ENCODE results near the gene ARHGAP26.

Gene ARHGAP26

GRCh38 chr5:142753116-142753631 lies 17.0 kb upstream of the ARHGAP26 start:
- DNase-seq: no peak

DNA sequence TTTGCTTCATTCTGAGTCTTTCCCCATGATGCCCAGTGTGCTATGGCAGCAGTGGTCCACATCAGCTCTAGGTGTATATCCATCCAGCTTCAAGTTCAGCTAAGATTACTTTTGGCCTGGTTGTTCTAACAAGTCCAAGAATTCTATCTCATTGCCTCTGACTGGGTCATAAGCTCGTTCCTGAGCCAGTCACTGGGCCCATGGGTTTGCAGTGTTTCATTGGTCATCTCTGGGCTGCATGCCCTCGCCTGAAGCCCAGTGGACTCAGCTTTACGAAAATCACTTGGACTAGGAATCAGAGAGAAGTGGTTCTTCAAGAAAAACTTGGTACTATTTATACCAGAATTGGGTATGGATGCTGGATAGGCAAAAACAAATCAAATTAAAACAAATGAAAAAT lies 16.1 kb upstream of the ARHGAP26 start:
- DNase-seq: no peak

DNA sequence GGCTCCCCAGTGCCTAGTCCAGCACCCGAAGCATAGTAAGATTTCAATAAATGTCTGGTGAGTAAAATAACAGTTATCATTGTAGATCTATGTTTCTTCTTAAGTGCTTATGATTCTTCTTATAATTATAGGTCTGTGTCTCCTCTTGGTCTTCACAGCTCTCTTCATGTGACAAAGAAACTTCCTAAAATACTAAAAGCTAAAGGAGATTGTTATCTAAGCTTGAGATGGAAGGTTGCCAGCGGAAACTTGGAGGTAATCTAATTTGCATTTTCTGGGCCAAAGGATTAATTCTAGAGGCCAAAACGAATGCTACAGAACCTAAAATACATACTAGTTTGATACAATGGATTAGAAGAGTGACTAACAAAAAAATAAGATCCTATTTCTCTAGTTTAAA lies 13.6 kb upstream of the ARHGAP26 start:
- DNase-seq: no peak

GRCh38 chr5:142757564-142757963 lies 12.6 kb upstream of the ARHGAP26 start:
- no peak for DNase-seq

DNA sequence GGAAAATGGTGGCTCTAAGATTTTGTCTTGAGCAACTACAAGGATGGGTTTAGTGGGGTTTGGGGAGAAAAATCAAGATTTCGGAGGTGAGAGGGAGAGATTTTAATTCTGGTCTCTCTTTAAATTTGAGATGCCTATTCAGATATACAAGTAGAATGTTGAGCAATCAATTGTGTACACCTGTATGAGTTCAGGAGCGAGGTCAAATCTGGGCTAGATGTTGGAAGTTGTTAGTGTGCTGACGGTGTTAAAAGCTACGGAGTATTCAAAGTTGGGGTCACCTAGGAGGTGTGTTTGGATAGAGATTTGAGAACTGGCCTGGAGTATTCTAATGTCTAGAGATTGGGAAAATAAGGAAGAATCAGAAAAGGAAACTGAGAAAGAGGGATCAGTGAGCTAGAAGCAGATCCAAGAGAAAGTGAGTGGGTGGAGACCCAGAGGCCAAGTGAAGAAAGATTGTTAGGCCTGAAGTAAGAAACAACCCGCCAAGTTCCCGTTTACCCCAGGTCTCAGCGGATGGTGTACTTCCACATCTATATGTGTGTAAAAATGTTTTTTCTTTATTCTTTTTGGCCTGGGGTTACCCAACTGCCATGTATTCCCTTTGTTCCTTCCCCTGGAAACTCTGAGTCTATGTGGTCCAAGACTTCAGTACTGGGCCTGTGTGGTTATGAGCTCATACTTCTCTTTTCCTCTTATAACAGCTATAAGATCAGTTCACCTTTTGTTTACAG lies 11.9 kb upstream of the ARHGAP26 start:
- DNase-seq: peak; percentile 9

- DNase-seq: no peak
These were observed 11.4 kb upstream of the ARHGAP26 start for GRCh38 chr5:142758796-142759145.

GRCh38 chr5:142763701-142764100 lies 6.5 kb upstream of the ARHGAP26 start:
- DNase-seq: no peak

GRCh38 chr5:142767178-142767577 lies 3.0 kb upstream of the ARHGAP26 start:
- DNase-seq: no peak

DNA sequence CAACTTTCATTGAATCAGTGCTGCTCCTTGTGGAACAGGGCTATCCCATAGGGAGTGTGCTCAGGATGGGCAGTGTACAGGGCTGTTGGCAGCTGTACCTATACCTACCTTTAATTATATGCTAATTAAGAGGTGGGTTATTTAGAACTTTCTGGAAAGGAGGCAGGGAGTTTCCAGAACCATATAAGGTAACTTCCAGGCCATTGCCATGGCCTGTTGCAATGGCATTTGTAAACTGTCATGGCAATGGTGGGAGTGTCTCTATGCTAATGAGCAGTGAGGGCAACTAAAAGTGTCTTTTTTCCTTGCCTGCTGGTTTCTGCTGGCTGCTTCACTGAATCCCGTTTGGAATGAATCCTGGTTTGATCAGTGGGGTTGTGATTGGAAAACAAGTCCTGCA lies 2.3 kb upstream of the ARHGAP26 start:
- no peak for DNase-seq

- no peak for DNase-seq
These were observed 855 bp upstream of the ARHGAP26 start for GRCh38 chr5:142769251-142769792.

GRCh38 chr5:142770650-142771609 lies 753 bp downstream of the ARHGAP26 start:
- DNase-seq: peak; percentile 64

DNA sequence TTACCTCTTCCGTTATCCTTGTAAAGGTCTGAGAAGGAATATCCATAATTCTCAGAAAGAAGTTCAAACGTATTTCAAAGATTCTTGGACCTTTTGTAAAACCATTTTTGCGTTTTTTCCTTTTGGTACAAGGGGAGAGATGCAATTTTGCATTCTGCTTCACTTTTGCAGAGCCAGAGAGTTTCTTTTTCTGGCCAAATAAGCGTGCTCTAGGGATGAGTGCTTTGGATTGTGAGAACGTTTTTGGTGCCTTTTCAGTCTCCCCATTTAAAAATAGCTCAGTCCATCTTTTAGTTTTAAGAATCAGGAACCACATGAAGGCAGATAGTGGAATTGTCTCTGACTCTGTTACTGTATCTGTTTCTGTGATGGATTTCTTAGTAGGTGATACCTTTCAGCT lies 1.5 kb downstream of the ARHGAP26 start:
- DNase-seq: no peak

DNA sequence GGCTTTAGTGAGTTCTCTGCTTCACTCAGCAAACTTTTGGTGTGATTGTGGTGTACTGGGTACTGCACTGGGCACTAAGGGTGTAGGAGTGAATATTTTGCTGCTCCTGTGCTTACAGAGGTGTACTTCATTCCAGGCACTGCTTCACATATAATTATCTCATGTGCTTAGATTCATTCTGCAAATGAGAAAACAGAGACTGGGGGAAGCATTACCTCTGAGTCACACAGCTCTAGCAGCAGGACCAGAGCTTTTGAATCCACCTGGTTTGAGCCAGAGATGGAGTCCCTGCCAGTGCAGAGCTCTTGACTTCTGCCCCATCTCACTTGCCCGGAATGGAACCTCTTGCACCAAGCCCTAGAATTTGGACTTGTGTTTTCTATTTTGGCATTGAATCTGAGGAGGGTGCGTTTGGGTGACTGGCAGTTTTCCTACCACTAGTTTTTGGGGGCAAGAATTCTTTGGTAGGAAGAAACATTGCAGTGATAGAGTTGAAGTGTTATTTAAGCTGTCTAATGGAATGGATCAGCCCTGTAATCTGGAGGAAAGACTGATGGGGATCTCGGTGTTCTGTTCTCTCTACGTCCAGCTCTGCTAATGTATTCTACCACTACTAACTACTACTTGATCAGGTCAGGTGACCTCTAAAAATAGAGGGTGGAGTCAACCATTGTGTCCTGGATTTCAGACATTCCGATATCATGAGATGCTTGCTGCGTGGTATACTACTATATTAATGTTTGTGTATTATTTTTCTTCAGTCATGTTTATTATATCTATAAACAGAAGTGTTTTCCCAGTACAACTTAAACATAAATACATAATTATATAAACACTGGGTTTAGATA lies 2.5 kb downstream of the ARHGAP26 start:
- no peak for DNase-seq

DNA sequence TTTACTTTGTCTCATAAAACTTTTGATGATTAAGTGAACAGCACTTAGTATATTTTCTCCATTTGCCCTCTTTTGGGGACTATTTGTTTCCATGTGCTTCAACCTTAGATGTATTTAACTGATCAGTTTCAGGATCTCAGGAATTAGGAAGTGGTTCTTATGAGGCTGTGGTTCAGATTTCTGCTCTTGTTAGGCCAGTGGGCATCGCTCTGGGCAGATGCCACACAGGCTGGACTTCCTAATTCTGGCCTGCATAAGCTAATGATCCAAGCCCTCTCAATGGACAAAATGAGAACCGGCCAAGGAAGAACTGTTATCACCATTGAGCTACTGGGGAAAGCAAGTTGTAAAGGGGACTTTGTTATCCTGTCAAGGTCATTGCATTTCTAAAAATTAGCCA lies 6.9 kb downstream of the ARHGAP26 start:
- DNase-seq: no peak

- no peak for DNase-seq
These were observed 7.7 kb downstream of the ARHGAP26 start for GRCh38 chr5:142777850-142778249.

DNA sequence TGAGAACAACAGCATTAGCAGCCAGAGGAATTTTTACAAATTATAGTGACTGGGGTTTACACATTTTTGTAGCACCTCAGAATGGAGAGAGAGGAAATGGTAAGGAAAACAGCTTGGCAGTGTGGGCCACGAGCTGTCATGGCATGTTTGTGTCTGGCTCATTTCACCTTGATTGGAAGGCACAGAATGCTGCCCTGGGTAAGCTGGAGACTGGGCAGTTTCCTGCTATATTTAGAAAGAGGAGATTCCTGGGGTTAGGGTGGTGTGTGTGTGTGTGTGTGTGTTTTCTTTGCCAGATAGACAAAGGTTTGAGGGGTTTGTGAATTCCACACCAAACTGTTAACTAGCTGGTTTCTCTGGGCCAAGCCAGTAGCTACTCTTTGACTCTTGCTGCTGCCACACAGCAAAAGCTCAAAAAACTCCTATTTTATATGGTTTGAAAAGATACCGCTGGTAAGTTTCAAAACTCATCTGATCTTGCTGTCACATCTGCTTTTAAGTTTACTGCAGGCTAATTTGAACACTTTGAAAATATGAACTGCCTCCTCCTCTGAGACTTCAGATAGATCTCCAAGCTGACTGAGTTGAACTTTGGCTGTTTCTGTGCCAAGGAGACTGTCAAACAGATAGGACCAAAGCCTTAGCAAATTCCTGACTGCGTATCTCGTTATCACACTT lies 9.1 kb downstream of the ARHGAP26 start:
- no peak for DNase-seq

DNA sequence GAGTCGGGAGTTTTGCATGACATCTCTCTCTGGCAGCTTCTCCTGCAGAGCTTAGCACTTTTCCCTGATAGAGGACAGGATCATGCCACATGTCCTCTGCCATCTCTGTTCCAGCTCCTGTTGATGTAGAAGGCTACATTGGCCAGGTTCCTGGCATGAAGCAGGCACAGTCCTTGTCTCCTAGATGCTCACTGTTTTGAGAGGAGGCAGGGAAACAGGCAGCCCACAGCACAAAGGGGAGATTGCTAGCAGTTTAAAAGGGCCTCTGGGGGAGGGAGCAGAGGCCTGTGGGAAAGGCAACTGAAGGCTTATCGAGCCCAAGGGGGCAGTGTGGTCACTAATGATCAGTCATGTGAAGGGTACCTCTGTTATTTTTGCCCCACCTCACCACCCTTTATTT lies 10.7 kb downstream of the ARHGAP26 start:
- DNase-seq: no peak

DNA sequence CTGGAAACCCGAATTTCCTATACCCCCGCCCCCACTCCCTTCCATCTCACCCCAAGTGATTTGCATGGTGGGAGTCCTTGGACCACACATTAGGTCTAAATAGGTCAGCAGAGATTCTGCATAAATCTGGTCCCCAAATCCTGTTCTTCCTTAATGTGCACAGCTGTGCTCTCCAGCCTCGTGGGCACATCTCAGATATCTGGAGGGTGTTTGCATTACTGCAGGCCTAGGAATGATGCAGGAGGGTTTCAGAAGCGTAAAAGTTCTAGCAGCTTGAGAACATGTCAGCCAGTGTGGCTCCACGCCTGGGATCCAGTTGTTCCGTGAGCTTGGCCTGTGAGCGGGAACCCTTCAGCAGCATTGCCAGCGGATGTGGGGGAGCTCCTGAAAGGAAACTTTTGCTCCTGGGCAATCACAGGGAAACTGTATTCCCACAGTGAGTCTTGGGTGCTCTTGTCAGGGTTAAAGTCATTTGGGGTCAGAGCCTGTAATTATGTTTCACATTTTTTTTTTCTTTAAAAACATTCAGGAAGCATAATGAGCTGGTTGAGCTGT lies 12.9 kb downstream of the ARHGAP26 start:
- no peak for DNase-seq

DNA sequence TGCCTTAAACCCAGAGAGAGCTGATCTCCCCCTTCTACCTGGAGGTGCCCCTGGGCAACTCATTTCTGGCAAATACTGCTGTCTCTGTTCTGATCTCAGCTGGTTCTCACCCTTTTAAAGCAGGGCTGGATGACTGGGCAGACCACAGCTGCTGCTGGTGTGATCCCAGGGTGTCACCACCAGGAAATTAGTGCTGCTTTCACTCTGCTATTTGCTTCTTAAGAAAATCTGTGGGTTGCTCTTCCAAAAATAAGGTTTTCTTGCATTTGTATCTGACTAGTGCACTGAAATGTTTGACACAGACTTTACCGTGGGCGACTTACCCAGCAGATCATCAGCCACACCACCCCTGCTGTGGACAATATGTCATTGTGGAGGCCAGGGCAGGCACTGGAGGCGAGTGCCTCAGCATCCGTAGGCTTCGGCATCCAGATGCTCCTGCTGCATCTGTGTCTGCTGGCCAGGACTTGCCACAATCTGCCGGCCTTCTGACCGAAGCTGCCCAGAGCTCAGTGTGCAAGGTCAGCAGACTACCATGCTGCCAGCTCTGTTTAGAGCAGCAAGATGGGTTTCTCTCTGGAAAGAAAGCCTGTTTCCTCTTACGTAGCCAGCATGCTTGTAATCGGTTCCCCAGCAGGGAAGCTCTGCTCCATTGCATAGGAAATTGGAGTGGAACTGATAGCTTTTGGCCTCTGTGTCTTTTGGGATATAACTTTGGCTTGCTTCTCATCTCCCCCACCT lies 13.6 kb downstream of the ARHGAP26 start:
- DNase-seq: peak; percentile 59

GRCh38 chr5:142784401-142784955 lies 14.3 kb downstream of the ARHGAP26 start:
- no peak for DNase-seq

GRCh38 chr5:142785206-142785605 lies 15.0 kb downstream of the ARHGAP26 start:
- no peak for DNase-seq

Data from CD4-positive, alpha-beta T cell treated with Interleukin-21 for 1 hour (primary cell).